HG02852 (cell line): ENCODE measurements around the gene OR52H1.
"Not testable (repeated sequence)": the region's sequence is repeated elsewhere in the genome, so short reads cannot be mapped to it uniquely, and the experiment has no call there.

Experiments used
- ATAC-seq: cut with Tn5 transposase; IDR thresholded peaks from one replicate; pipeline ENCODE4 v1.9.1; 2021; ENCODE audit warnings: mild to moderate bottlenecking, moderate library complexity; ENCODE audit not compliant: unreplicated experiment

The OR52H1 gene

DNA sequence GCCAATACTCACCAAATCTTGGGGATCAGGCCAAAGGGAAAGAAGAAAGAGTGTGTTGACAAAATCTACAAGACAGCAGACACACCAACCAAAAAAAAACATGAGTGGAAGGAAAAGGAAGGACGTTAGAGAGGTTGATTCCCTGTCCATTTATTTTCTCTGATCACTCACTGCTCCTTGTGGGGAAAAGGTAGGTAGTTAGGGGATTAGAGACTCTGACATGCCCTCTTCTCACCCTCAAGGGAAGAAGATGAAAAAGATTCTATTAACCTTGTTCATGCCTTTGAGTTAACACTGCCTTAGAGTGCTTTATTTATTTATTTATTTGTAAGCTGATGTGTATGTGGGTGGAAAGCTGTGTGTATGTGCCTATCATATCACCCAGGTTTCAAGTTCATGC is at the start of gene OR52H1:
Gene OR52H1, minus strand, starts transcription at position 101 of the 400 bp plus-strand sequence. CDS start 3,035 bp downstream, outside the sequence.
- ATAC-seq, result no peak

DNA sequence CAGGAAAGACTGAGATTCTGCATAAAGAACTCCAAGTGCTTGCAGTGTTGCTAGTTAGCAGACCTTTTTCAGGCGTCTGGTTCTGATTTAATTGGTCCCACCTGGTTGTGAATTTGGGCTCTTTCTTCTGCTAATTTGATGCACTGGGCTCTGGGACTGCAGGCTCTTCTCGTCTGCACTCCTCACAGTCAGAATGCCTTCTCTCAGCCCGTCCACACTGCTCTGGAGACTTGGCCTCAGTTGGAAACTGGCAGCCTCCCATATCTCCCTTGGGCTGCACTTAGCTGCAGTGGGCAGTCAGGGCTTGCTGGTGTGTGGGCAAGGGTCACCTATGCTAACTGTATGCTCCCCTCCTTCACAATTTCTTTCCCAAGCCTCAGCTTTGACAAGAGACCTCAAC is 49.6 kb upstream of the OR52H1 start:
- no peak for ATAC-seq

DNA sequence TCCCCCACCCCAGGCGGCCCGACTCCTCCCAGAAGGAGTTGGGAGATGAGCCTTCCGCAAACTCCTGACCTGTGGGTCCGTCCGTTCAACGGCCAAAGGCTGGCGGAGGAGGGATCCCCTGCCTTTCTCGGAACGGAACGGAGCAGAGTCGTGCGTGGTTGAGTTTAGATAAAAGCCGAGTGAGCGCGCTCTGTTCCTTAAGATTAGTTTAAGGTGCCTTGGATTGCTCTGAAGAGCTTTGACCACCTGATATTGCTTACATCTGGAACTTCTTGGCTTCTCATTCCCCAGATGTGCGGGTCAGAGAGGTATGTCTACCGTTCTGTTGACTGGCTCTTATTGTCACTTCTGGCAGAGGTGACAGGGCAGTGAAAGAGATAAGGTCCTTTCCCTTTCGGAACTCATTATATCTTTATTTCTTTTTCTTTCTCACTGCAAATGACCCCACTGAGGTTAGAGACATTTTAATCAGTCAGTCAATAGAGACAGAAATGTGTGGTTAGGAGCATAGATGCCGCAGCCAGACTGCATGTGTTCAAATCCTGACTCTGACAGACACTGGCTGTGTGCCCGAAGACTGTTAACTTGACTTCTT is 48.4 kb upstream of the OR52H1 start, which contains the start of gene TRIM6:
Gene TRIM6, plus strand, starts transcription at position 31 of the 595 bp plus-strand sequence. Its CDS starts 261 bp downstream, at position 292.
- peak; percentile 41 for ATAC-seq

DNA sequence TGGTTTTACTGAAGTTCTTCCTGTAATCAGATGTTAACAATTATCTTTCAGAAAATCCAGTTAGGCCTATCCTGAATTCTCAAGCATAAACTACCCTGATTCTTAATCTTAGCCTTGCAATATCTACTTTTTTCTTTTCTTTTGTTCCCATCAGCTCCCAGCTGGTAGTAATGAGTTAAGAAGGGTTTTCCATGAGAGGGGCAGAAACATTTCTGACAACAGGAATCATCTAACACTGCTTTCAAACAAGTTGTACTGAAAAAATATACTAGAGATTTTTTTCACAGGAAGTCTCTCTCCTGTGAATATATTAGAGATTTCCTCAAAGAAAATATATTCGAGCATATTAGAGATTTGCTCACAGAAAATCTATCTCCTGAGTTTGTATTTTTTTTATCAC is 44.8 kb upstream of the OR52H1 start:
- ATAC-seq, result no peak

DNA sequence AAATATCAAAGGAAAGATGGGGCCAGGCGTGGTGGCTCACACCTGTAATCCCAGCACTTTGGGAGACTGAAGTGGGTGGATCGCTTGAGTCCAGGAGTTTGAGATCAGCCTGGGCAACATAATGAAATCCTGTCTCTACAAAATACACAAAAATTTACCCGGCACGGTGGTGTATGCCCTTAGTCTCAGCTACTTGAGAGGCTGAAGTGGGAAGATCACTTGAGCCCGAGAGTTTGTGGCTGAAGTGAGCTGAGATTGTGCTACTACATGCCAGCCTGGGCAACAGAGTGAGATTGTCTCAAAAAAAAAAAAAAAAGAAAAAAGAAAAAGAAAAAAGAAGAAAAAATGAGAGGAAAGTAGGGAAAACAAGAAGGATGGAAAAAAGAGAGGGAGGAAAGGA is 44.3 kb upstream of the OR52H1 start:
- no peak for ATAC-seq

DNA sequence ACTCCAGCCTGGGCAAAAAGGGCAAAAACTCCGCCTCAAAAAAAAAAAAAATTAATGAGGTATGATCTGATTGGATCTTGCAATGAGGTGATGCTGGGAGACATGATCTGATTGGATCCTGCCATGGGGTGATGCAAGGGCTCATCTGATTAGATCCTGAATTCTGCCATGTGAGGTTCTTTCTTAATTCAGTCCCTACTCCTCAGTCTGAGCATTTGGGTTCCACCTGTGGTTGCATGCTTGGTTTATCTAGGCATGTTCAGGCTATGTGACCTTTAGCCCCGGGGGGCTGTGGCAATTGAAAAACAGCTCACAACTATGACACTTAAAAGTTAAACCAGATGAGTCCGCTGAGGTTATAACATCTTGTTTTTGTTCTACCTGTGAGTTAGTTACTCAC is 43.3 kb upstream of the OR52H1 start:
- no peak for ATAC-seq

DNA sequence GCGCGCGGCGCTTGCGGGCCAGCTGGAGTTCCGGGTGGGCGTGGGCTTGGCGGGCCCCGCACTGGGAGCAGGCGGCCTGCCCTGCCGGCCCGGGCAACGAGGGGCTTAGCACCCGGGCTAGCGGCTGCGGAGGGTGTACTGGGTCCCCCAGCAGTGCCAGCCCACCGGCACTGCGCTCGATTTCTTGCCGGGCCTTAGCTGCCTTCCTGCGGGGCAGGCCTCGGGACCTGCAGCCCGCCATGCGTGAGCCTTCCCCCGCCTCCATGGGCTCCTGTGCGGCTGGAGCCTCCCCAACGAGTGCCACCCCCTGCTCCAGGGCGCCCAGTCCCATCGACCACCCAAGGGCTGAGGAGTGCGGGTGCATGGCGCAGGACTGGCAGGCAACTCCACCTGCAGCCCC is 41.6 kb upstream of the OR52H1 start:
- not testable (repeated sequence) for ATAC-seq

DNA sequence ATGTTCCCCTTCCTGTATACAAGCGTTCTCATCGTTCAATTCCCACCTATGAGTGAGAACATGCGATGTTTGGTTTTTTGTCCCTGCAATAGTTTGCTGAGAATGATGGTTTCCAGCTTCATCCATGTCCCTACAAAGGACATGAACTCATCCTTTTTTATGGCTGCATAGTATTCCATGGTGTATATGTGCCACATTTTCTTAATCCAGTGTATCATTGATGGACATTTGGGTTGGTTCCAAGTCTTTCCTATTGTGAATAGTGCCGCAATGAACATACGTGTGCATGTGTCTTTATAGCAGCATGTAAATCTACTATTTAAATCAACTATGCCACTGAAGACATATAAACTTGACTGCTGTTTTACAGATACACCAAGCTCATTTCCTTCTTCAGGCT is 36.1 kb upstream of the OR52H1 start:
- not testable (repeated sequence) for ATAC-seq

DNA sequence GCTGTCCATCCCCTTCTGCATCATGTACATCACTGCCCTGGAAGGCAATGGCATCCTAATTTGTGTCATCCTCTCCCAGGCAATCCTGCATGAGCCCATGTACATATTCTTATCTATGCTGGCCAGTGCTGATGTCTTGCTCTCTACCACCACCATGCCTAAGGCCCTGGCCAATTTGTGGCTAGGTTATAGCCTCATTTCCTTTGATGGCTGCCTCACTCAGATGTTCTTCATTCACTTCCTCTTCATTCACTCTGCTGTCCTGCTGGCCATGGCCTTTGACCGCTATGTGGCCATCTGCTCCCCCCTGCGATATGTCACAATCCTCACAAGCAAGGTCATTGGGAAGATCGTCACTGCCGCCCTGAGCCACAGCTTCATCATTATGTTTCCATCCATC is 32.7 kb upstream of the OR52H1 start:
- no peak for ATAC-seq

DNA sequence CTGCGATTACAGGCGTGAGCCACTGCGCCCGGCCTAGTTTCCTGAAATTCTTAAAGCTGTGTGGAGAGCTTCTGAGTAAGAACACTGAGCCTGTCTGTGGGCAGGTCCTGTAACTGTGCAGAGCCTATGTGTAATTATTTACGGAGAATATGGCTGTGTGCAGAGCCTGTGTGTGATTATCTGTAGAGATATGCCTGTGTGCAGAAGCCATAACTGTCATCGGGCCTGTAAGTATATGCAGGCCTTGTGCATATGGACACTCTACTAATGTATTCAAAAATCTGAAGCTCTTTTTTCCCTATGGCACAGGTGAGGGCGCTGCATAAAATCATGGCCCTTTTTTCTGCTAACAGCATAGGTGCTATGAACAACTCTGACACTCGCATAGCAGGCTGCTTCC is 32.2 kb upstream of the OR52H1 start, which contains the start of gene OR52B6:
Gene OR52B6, plus strand, starts transcription at position 301 of the 400 bp plus-strand sequence. Its CDS starts 0 bp downstream, at position 301.
- ATAC-seq, result no peak

DNA sequence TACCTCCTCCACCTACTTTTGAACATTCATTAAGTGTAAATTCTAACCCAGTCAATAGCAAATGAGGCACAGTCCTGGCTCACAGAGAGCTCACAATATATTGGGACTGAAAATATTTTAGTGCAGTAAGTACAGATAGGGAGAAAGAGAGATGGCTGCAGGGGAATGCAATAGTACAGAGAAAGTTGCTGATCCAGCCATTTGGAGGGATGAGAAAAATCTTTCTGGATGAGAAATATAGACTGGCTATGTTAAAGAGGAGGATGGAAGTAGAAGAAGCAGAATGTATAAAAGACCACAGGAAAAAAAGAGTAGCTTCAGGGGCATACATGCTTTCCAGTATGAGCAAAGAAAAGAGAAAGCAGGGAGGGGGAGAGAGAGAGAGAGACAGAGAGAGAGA is 28.8 kb upstream of the OR52H1 start:
- ATAC-seq, result no peak

DNA sequence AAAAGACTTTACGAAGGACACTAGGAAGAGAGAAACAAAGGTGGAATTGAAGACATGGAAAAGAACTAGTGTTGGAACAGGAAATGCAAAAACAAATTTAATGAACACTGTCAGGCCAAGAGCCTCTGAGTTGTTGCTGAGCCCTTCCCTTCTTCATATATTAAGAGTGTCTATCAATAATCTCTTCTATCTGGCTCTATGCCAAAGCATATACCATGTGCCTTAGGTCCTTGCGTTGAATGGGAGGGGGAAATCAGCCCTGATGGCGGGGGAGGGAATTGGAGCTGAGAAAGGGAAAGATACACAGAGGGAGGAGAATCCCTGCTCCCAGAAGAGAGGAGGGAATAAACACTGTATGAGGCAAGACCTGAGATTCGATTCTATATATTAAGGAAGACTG is 26.8 kb upstream of the OR52H1 start:
- ATAC-seq, result no peak

DNA sequence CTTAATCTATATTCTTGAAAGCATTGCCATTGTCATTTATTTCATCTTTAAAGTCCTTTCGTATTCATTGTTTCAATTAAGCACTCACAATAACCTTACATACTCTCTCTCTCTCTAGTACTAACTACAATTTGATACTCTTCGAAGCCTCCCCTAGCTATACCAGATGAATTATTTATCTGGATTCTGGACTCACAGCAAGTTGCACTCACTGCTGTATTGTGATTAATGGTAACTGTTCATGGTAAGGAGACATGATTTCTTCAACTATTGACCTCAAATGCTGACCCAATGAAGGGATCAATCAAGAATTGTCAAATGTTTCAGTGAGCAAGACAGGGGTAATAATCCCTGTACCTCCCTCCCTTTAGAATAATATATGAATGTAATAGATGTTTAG is 26.3 kb upstream of the OR52H1 start:
- no peak for ATAC-seq

DNA sequence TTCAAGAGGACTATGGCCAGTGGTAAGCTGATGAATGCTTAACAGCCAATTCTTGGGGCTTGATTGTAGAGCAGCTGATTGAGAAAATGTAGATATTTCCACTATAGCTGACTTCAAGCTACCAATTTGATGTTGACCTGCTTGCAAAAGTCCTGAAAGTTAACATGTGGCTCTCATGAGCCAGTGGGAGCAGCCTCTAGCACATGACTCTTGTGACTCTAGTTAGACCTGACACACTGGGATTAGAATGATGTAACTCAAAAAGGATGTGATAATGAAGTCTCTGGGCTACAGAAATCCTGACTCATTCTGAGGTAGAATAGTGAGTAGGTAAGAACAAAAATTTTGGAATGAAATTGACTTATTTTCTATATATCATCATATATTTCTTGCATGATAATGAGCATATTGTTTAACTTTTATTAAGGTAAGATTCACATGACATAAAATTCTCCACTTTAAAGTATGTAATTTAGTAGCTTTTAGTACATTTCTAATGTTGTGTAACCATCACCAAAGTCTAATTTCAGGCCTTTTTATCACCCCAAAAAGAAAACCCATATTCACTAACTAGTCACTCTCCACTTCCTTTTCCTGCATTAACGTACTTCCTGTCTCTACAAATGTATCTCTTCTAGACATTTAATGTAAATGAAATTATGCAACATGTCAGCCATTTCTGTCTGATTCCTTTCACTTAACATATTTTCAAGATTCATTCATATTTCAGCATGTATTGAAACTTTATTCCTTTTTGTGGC is 16.1 kb upstream of the OR52H1 start:
- ATAC-seq, result no peak

DNA sequence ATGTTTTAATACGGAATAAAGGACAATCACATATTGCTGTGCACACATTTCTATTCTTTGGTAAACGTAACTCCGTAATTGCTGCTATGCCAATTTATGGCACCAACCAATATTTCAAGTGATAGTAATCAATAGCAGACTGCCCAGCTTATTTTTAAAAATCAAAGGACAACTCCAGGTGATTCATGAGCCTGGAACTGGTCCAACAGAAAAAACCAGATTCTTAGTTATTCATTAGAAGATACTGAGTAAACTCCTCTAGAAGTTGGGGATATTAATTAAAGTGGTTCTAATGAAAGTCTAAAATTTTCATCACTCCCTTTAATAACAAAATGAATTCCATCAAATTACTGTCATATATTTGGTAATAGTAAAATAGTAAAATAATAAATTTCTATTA is 9.4 kb upstream of the OR52H1 start:
- no peak for ATAC-seq

DNA sequence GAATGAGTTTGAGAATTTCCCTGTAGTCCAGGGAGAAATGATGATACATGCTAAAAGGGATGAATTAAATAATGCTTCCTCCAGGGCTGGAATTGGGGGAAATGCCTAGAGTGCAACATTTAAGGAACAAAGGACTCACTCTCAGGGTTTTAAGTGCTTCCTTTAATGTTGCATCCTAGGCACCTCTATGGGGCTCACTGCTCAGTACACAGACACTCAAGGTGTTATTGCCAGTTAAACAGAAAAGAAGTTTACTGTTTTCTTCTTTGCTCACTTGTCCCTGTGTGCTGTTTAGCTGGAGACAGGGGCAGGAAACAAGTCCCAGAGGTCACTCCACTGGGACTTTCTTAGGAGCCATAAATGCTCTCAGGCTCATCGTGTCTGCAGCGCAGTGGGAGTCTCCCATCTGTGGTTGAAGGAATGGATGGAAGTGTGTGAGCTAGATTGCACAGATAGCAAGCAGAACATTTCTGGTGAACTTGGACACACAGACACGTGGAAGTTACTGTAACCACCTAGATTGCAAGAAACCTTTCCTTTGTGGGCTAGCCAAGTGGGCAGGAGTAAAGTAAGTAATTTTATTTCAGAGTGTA is 8.4 kb upstream of the OR52H1 start:
- ATAC-seq, result no peak

DNA sequence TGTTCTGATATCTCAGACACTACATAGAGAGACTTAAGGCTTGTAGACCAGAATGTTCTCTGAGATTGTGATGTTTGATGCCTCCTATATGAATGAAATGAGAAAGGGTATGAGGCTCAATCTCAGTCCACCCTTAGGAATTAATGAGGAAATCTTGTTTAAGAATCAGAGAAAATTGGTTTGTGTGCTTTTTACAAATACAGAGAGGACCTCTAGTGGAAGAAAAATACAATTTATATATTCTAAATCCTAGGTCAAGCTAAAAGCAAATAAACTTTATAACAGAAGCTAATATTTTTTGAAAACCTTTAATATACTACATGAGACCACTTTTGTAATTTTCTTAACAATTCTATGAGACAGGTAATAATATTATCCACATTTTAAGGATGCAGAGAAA is 5.0 kb upstream of the OR52H1 start:
- ATAC-seq, result no peak

DNA sequence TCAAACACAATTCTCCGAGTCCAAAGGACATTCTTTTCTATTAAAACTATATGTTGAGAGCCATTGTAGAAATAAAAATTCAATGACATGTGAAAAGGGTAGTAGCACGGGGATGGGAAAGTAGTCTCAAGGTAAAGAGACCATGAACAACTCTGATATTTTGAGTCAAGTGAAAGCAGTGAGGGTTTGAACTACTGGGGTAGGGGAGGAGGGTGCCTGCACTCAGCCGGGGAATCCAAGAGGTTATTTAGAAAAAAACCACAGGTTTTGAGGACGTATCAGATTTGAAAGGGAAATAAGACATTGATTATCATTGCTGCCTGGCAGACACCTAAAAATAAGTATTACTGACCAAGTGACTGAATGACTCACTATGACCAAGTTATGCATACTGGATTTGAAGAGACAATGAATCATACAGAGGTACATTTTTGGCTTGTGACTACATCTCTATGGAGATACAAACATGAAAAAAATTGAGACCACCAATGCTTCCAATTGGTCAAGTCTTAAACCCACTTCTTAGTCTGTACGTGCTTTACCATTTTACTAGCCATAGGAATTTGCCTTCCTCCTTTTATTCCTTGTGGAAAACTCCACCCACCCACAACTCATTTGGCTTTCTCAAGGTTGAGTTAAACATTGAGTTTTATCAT is 2.2 kb upstream of the OR52H1 start:
- ATAC-seq, result peak; percentile 71

DNA sequence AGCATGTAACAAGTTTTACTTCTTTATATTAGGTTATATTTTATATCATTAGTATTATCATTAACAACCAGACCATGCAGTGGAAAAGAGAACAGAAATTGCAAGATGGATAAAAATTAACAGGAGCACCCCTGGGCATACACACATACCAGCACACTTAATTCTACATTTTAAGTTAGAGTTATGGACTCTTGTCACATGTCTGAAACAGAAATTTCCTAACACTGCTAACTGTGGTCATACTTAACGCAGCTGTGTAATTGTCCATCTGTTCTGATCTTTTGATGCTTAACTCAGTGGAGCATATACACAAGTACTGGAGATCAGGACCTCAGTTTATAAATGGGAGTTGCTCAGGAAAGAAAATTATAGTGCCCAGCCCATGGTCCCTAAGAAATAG is 358 bp downstream of the OR52H1 start:
- ATAC-seq, result no peak

DNA sequence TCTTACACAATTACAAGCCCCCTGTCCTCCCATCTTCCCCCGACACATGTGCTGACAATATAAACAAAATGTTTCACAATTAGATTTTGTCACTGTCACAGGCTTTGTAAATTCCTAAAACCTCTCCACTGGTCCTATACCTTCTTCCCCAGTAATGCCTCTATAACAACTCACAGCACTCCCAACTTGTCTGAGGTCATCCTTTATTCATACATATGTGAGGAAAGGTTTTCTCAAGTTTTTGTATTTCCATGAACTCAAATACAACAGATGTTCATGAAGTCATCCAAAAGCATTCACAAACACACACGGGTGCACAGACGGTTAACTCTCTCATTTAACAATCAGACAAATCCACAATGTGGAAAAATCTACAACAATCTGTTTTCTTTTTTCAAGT is 1.9 kb downstream of the OR52H1 start:
- no peak for ATAC-seq

DNA sequence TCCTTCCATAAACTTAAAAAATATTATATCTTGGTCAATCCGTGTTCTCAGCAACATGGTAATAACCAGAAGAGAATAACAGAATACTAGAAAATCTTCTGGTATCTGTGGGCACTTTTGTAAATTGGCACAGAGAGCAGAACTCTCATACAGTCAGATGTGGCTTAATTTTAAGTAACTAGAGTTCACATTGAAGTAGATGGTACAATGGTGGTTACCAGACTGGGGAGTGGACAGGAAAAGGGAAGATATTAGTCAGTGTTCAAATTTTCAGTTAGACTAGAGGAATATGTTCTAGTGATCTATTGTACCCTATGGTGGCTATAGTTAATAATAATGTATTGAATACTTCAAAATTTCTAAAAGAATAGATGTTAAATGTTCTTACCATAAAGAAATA is 6.9 kb downstream of the OR52H1 start:
- ATAC-seq, result no peak

DNA sequence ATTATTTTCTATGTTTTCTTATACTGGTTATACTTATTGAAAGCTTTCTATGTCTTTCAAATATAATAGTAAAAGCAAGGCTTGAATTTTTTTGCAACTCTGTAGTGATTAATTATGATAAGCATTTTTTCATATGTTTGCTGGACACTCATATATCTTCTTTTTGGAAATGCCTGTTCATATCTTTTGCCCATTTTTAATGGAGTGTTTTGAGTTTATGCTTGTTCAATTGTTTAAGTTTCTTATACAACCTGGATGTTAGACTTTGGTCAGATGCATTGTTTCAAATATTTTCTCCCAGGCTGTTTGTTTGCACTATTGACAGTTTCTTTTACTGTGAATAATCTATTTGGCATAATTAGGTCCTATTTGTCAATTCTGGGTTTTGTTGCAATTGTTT is 11.9 kb downstream of the OR52H1 start:
- ATAC-seq, result no peak
